ENCODE results near the gene CEP250.

The CEP250 gene

DNA sequence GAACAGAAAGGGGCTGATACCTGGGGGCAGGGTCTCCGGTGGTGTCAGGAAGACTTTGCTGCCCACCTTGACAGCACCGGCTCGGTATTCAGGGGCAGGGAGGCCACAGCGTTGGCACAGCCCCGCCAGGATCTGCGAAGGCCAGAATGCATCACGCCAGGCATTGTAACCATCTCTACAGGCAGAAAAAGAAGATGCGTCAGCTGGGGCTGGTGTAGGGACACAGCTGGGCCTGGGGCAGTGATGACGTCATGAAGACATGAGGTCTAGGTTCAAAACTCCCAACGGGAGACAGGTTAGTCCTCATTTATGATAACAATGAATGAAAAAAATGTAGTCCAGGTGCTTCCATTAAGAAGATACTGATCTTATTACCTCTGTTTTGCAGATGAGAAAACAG lies 108.4 kb downstream of the CEP250 start:
- DNase-seq: no peak

DNA sequence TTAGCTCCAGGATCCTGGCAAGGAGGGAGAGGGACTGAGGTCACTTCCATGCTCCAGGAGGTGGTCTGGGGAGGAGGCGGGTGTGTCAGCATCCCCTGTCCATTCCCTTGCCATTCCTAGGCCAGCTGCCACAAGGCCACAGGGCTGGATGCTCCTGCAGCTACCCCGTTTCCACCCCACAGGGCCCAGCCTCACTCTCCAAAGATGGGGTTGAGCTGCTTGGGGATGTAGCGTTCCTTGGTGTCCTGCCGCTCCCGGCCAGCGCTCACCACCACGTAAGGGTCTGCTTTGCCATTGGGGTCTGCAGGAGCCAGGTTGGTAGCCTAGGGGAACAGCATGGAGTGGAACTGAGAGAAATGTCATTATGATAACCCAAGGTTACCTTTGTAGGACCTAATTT lies 109.5 kb downstream of the CEP250 start:
- DNase-seq: no peak

DNA sequence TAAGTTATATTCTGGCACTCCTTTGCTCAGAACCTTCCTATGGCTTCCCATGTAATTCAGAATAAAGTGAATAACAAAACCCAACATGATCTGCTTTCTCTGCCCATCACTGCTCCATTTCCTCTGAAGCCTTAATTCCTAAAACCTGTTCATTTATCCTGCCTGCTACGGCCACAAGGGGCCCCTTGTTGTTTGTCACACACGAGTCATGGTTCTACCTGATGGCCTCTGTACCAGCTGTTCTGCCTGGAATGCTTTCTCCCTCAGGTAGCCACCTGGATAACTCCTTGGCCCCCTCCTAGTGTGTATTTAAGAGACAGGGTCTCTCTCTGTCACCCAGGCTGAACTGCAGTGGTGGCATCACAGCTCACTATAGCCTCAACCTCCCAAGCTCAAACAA lies 113.2 kb downstream of the CEP250 start:
- no peak for DNase-seq

All from CD4-positive, alpha-beta T cell treated with Interferon alpha-2 for 1 hour (primary cell).